ENCODE results near the gene GSTA1.
"Not testable (repeated sequence)": the region's sequence is repeated elsewhere in the genome, so short reads cannot be mapped to it uniquely, and the experiment has no call there.

Gene GSTA1

GRCh38 chr6:52803668-52804255 lies at the start of gene GSTA1:
TSS of gene GSTA1 (minus strand) at chr6:52803816. CDS start at chr6:52799267, 4,549 bp downstream.
- ATAC-seq: not testable (repeated sequence)

DNA sequence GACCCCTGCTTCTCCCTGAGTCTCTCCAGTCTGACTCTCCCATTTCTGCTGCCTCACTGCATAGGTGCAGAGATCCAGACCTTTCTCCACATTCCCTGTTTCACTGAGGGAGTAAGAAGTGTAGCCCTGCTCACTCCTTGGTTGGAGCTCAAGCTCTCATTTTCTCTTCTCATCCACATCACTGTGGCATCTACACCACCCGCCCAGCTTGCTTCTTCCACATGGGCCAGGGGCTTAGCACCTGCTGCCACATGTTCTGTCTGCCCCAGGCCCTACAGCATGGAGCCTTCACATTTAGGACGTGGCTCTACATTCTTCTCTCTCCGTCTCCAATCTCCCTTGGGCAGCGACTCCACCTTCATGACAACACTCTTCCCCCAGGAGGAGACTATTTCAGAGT lies 45.5 kb upstream of the GSTA1 start:
- no peak for ATAC-seq

GRCh38 chr6:52846002-52846401 lies 42.4 kb upstream of the GSTA1 start:
- ATAC-seq: no peak

GRCh38 chr6:52843605-52844004 lies 40.0 kb upstream of the GSTA1 start:
- ATAC-seq: no peak

- no peak for ATAC-seq
Observed at GRCh38 chr6:52840763-52841585, 37.4 kb upstream of the GSTA1 start, which contains the start of gene GSTA5. TSS of gene GSTA5 (minus strand) at chr6:52840813.

DNA sequence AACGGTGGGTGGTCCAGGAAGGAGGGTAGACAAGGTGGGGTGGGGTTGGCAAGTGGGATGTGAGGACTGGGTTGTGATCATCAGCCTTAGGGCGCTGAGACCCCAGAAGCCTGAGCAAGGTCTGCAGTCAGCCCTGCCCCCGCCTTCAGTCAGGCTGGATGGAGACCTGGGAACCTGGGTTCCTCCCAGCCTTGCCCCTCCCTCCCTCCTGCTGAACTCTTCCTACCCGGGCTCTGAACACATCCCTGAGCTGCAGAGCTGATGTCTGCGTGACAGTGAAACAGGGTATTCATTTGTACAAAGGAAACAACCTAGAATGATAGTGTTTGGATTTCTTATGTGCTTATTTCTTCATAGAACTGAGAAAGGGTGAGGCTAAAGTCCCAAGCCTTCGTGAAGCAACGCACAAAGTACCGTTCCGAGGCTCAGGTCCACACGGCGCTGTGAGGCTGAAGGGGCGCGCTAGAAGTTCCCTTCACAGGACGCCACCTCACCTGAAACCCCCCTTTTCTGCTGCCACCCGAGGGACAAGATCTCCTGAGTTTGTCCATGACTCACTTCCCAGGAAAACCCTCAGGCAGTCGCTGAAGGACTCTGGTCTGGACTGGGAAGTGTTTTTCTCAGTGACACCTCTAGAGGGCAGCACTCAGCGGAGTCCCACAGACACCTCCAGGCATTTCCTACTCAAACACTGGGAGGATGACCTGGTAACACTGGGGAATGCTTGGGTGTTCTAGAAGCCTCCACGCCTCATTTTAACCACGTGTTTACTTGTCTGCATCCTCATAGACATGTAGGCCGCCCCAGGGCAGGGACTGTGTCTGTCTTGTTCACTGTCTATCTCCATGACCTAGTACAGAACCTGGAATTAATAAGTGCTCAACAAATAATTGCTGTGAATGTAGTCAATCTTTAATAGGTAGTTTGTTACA lies 35.8 kb upstream of the GSTA1 start:
- ATAC-seq: peak in 1 of 2 donors; percentile 27

GRCh38 chr6:52834481-52834880 lies 30.9 kb upstream of the GSTA1 start:
- no peak for ATAC-seq

DNA sequence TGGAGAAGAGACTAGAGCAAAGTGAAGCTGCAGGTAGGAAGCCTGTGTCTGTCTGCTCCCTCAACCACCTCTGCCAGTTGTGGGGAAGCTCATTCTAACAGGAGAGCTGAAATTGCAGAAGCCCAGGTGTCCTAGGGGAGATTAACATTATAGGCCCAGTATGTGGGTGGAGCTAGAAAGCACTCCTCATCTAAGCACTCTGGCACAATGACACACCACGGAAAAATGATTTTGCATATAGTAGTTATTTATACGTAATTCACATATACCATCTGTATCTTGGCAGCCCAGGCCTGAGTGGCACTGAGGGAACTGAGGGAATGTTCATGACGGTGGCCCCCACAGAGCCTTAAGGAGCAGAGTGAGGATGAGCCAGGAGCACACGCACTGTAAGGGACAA lies 27.3 kb upstream of the GSTA1 start:
- not testable (repeated sequence) for ATAC-seq

DNA sequence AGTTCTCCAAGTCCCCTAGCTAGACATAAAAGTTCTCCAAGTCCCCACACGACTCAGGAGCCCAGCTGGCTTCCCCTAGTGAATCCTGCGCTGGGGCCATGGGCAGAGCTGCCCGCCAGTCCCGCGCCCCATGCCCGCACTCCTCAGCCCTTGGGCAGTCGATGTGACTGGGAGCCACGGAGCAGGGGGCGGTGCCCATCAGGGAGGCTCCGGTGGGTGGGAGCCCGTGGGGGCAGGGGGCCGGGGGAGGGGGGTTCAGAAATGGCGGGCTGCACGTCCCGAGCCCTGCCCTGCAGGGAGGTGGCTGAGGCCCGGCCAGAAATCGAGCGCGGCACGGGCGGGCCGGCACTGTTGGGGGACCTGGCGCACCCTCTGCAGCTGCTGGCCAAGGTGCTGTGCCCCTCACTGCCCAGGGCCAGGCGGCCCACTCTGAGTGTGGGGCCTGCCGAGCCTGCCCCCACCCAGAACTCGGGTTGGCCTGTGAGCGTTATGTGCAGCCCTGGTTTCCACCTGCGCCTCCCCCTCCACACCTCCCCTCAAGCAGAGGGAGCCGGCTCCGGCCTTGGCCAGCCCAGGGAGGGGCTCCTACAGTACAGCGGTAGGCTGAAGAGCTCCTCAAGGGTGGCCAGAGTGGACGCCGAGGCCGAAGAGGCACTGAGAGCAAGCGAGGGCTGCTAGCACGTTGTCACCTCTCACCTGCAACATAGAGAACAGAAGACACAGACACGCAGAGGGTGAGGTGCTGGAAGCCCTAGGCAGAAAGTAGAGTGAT lies 25.6 kb upstream of the GSTA1 start:
- ATAC-seq: no peak

DNA sequence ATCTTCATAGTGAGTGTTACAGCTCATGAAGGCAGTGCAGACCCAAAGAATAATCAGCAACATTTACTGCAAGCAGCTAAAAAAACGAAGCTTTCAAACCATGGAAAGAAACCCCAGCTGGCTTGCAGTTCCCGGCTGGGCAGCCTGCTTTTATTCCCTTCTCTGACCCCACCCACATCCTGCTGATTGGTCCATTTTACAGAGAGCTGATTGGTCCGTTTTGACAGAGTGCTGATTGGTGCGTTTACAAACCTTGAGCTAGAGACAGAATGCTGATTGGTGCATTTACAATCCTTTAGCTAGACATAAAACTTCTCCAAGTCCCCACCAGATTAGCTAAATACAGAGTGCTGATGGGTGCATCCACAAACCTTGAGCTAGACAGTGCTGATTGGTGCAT lies 25.0 kb upstream of the GSTA1 start:
- ATAC-seq: not testable (repeated sequence)

DNA sequence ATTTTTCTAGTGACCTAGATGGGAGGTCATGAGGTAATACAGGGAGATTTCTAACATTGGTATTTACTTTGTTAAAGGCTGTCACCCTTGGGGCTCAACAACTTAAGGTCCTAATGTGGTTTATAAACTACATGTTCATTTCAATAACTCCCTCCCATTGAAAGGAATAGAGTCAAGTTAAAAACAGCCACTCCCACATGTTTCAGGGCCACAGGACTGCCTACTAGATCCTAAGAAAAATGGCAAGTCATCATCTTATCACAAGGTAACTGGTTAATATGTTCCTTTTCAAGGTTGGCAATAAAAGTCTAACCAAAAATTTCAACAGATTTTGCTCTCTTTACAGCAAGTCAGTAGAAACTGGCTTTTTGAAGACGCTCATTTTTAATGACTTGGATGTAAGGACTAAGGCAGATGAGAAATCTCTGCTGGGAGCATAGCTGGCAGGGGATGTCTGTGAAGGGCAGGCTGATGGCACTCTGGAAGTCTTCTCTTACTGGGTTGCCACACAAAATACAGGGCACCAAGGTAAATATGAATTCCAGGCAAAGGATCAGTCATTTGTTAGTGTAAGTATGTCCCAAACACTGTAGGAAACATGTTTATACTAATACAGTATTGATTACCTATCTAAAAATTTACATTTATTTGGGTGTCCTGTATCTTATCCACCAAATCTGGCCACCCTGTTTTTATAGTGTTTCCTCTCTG lies 23.6 kb upstream of the GSTA1 start:
- ATAC-seq: not testable (repeated sequence)

GRCh38 chr6:52826513-52826912 lies 22.9 kb upstream of the GSTA1 start:
- ATAC-seq: no peak

GRCh38 chr6:52825900-52826459 lies 22.4 kb upstream of the GSTA1 start:
- ATAC-seq: not testable (repeated sequence)

DNA sequence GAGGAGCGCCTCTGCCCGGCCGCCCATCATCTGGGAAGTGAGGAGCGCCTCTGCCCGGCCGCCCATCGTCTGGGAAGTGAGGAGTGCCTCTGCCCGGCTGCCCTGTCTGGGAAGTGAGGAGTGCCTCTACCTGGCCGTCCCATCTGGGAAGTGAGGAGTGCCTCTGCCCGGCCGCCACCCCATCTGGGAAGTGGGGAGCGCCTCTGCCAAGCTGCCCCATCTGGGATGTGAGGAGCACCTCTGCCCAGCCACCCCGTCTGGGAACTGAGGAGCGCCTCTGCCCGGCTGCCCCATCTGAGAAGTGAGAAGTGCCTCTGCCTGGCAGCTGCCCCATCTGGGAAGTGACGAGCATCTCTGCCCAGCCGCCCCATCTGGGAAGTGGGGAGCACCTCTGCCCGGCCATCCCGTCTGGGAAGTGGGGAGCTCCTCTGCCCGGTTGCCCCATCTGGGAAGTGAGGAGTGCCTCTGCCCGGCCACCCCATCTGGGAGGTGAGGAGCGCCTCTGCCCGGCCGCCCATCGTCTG lies 21.7 kb upstream of the GSTA1 start:
- not testable (repeated sequence) for ATAC-seq

- no peak for ATAC-seq
Observed at GRCh38 chr6:52821842-52822241, 18.2 kb upstream of the GSTA1 start.

GRCh38 chr6:52820198-52820597 lies 16.6 kb upstream of the GSTA1 start:
- no peak for ATAC-seq

DNA sequence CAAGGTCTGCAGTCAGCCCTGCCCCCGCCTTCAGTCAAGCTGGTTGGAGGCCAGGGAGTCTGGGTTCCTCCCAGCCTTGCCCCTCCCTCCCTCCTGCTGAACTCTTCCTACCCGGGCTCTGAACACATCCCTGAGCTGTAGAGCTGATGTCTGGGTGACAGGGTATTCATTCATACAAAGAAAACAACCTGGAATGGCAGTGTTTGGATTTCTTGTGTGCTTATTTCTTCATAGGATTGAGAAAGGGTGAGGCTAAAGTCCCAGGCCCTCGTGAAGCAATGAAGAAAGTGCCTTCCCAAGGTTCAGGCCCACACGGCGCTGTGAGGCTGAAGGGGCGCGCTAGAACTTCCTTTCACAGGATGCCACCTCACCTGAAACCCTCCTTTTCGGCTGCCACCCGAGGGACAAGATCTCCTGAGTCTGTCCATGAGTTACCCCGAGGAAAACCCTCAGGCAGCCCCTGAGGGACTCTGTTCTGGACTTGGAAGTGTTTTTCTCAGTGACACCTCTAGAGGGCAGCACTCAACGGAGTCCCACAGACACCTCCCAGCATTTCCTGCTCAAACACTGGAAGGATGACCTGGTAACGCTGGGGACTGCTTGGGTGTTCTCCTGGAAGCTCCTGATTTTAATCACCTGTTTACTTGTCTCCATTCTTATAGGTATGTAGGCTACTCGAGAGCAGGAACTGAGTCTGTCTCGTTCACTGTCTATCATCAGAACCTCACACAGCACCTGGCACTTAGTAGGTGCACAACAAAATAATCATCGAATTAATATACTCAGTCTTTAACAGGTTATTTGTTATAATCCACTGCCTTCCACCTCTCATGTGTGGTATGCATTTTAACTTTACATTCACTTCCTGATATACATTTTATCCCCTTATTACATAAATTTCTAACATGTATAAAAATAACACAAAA lies 11.8 kb upstream of the GSTA1 start:
- peak; percentile 55 to 69 for ATAC-seq

- not testable (repeated sequence) for ATAC-seq
Observed at GRCh38 chr6:52814545-52814944, 10.9 kb upstream of the GSTA1 start.

DNA sequence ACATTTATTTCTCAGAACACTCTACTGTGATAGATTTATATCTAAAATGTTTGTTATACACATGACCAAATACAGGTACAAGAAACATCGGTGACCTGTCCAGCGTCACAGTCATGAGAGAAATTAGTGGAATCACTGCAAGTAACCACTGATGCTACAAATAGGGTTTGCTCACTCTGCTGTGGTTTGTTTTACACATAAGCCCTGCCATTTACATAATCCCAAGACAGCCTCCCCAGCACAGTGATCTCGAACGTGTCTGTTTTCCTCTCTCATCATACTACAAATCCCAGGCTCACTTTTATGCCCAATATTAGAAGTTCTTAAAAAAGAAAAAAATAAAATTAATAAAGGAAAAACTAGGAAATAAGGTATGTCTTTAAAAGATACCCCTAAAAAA lies 6.2 kb upstream of the GSTA1 start:
- not testable (repeated sequence) for ATAC-seq

DNA sequence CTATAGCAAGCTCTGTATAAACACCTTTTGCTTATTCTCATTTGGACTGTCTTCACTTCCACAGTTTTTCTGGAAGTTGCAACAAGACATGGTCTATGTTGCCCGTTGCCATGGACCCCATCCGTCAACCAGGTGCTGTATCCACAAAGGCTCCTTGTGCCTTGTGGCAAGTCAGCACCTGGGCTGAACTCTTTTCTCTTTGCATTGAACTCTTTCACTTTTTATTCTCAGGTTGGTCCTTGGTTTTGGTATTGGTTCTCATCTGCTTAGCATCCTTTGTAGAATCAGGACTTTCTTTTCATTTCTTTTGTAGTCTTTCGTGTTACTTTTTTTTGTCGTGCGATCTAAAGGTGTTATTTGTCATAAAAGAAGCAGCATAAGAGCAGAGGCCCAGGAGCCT lies 5.0 kb upstream of the GSTA1 start:
- ATAC-seq: no peak
